MM.1S (cell line): ENCODE measurements around the gene AHRR.

Experiments
- DNase-seq: peaks from one replicate; pipeline ENCODE4 v3.0.0-alpha.2; 2015
- H2AFZ ChIP-seq: fragments of 300-600 bp; sonication (generic); 2 replicates; pipeline ENCODE4 v1.6.0; 2016; ENCODE audit warnings: antibody characterized with exemption, low read length
- H3F3A ChIP-seq: fragments of 300-600 bp; sonication (generic); 2 replicates; pipeline ENCODE4 v1.6.1; 2016; ENCODE audit warnings: mild to moderate bottlenecking, antibody characterized with exemption, low read length, moderate library complexity, mixed read lengths; ENCODE audit not compliant: insufficient read depth
- H3K27ac ChIP-seq: fragments of 300-600 bp; sonication (generic); 2 replicates; pipeline ENCODE4 v1.5.1; 2016; ENCODE audit warnings: mild to moderate bottlenecking, low read length
- H3K27me3 ChIP-seq: fragments of 300-600 bp; sonication (generic); replicated peaks from 2 replicates; pipeline ENCODE4 v1.6.0; 2016; ENCODE audit warnings: low read length; ENCODE audit not compliant: insufficient read depth
- H3K36me3 ChIP-seq: fragments of 300-600 bp; sonication (generic); replicated peaks from 2 replicates; pipeline ENCODE4 v1.6.1; 2016; ENCODE audit warnings: mild to moderate bottlenecking, low read length, mixed read lengths; ENCODE audit not compliant: insufficient read depth
- H3K4me1 ChIP-seq: fragments of 300-600 bp; sonication (generic); 2 replicates; pipeline ENCODE4 v1.6.1; 2016; ENCODE audit warnings: low read length, mixed read lengths
- H3K4me2 ChIP-seq: fragments of 300-600 bp; sonication (generic); 2 replicates; pipeline ENCODE4 v1.6.0; 2016; ENCODE audit warnings: low read depth, low read length
- H3K4me3 ChIP-seq: fragments of 300-600 bp; sonication (generic); 2 replicates; pipeline ENCODE4 v1.5.1; 2016; ENCODE audit warnings: low read length, mixed read lengths
- H3K79me2 ChIP-seq: fragments of 300-600 bp; sonication (generic); 2 replicates; pipeline ENCODE4 v1.6.1; 2016; ENCODE audit warnings: mixed run types, low read length, mixed read lengths
- H3K9ac ChIP-seq: fragments of 300-600 bp; sonication (generic); 2 replicates; pipeline ENCODE4 v1.6.1; 2016; ENCODE audit warnings: low read length, mixed read lengths
- H3K9me2 ChIP-seq: fragments of 300-600 bp; sonication (generic); replicated peaks from 2 replicates; pipeline ENCODE4 v1.6.1; 2016; ENCODE audit warnings: mild to moderate bottlenecking, low read length, mixed read lengths; ENCODE audit not compliant: insufficient read depth
- H3K9me3 ChIP-seq: fragments of 300-600 bp; sonication (generic); replicated peaks from 2 replicates; pipeline ENCODE4 v1.6.1; 2016; ENCODE audit warnings: mild to moderate bottlenecking, low read length, mixed read lengths; ENCODE audit not compliant: insufficient read depth
- H4K20me1 ChIP-seq: fragments of 300-600 bp; sonication (generic); 2 replicates; pipeline ENCODE4 v1.6.1; 2016; ENCODE audit warnings: mild to moderate bottlenecking, low read length, moderate library complexity, mixed read lengths; ENCODE audit not compliant: insufficient read depth
- CTCF ChIP-seq: fragments of 300-600 bp; sonication (generic); IDR thresholded peaks from 2 replicates; pipeline ENCODE4 v1.5.1; 2016; ENCODE audit warnings: antibody characterized with exemption, low read length, mixed read lengths
- EZH2 ChIP-seq: fragments of 300-600 bp; sonication (generic); optimal IDR thresholded peaks from 2 replicates; pipeline ENCODE3; 2017; ENCODE audit warnings: low read depth, mild to moderate bottlenecking, antibody characterized with exemption, low read length, mixed read lengths
- EZH2phosphoT487 ChIP-seq: fragments of 300-600 bp; sonication (generic); IDR thresholded peaks from 2 replicates; pipeline ENCODE4 v1.6.1; 2018; ENCODE audit warnings: antibody characterized with exemption, low read length

The AHRR gene

GRCh38 chr5:428219-428618, 106.7 kb downstream of the AHRR start:
- Histone ChIP-seq H3K36me3 (no peaks in the 10 kb centered on the region), H2AFZ (no peak overlapping the region), H3K4me1 (peaks cover 9% of the 10 kb centered on the region), H3K27me3 (no peaks in the 10 kb centered on the region; the same call in 1 of the 2 replicates), H3K4me2 (no peak overlapping the region), H3K79me2 (no peaks in the 10 kb centered on the region), H3K27ac (no peak overlapping the region), H3K4me3 (no peak overlapping the region), H3K9ac (no peak overlapping the region), H4K20me1 (no peaks in the 10 kb centered on the region), H3K9me3 (no peaks in the 10 kb centered on the region), H3K9me2 (no peaks in the 10 kb centered on the region), H3F3A (0 out of 2 replicates have a peak, but pooled peaks cover 3% of the 10 kb centered on the region)
- DNase-seq = no peak
- TF ChIP-seq CTCF = no peak
- no peak for TF ChIP-seq EZH2

- Histone ChIP-seq H3K4me1 (peaks cover 9% of the 10 kb centered on the region), H3K9me3 (no peaks in the 10 kb centered on the region), H3K9me2 (no peaks in the 10 kb centered on the region), H3K36me3 (no peaks in the 10 kb centered on the region), H3K79me2 (no peaks in the 10 kb centered on the region), H3K4me3 (no peak overlapping the region), H2AFZ (no peak overlapping the region), H3K4me2 (no peak overlapping the region), H3F3A (0 out of 2 replicates have a peak, but pooled peaks cover 3% of the 10 kb centered on the region), H3K27ac (no peak overlapping the region), H4K20me1 (no peaks in the 10 kb centered on the region), H3K9ac (no peak overlapping the region), H3K27me3 (peaks cover under 1% of the 10 kb centered on the region; the same call in 1 of the 2 replicates)
- TF ChIP-seq EZH2phosphoT487 (no peak), CTCF (no peak), EZH2 (no peak)
- no peak for DNase-seq
Observed at GRCh38 chr5:428754-429452, 107.4 kb downstream of the AHRR start.

- no peak overlapping the region for H3K27ac ChIP-seq
- no peaks in the 10 kb centered on the region for H4K20me1 ChIP-seq
- no peak overlapping the region for H2AFZ ChIP-seq
- H3K9me3 ChIP-seq = no peaks in the 10 kb centered on the region
- peaks cover 5% of the 10 kb centered on the region for H3K4me1 ChIP-seq
- H3K4me2 ChIP-seq = no peak overlapping the region
- H3K27me3 ChIP-seq = peaks cover 7% of the 10 kb centered on the region
- TF ChIP-seq EZH2 = no peak
- TF ChIP-seq CTCF = no peak
- no peak for TF ChIP-seq EZH2phosphoT487
- H3K9me2 ChIP-seq = no peaks in the 10 kb centered on the region
- no peaks in the 10 kb centered on the region for H3K79me2 ChIP-seq
- 0 out of 2 replicates have a peak, but pooled peaks cover 3% of the 10 kb centered on the region for H3F3A ChIP-seq
- H3K9ac ChIP-seq = no peak overlapping the region
- no peak overlapping the region for H3K4me3 ChIP-seq
- no peaks in the 10 kb centered on the region for H3K36me3 ChIP-seq
- no peak for DNase-seq
Observed at GRCh38 chr5:429453-430188, 108.1 kb downstream of the AHRR start.
